HG03064 (cell line): ENCODE measurements around the gene GPC6.

Experiments
- ATAC-seq: cut with Tn5 transposase; IDR thresholded peaks from one replicate; pipeline ENCODE4 v1.9.1; 2021; ENCODE audit warnings: low read depth; ENCODE audit not compliant: unreplicated experiment

The GPC6 gene

DNA sequence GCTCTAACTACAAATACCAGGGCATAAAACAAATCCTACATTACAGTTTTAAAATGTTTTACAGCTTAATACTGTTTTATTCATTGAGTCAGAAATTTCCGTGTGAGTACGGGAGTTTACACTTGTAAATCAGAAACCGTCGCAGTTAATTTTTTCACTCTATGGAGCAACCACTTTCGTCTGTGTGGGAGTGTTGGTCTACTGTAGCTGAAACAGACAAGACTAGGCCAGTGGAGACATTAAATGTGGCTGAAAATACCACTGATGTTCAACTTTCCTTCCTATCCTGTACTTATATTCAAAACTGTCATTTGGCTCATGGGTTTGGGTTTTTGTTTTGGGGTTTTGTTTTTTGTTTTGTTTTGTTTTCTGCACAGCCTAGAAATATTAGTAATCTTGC lies 984.2 kb downstream of the GPC6 start:
- no peak for ATAC-seq

DNA sequence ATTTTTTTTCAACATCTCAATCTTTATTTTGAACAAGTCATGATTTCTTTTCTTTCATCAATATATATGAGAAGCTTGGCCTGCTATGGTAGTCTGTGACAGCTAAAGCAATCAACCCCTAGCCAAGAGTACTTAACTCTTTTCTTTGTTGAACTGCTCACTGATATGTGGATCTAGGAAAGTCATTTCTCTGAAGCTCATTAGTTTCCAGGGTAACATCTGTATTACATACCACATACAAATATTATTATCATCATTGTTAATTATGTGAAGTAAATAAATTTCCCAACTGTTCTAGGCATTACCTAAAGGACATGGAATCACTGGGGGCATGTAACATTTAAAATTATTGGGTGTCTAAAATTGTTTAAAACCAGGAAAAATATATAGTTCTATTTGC lies 985.6 kb downstream of the GPC6 start:
- no peak for ATAC-seq

DNA sequence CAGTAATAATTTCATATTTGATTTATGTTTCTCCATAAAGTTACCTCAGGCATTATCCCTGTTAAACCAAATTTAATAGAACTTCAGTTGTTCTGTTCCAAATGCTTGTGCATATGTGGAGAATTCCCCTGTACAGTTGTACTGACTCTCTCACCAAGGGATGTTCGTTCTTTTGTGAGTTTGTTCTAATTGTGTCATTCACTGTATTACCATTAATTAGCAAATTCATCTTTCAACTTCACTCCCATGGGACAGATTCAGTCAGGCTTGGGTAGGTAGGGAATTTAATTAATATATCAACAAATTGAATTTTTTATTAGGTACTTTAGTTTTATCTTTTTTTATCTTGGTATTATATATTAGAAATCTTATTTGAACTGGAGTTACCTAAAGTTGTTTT lies 987.5 kb downstream of the GPC6 start:
- no peak for ATAC-seq

DNA sequence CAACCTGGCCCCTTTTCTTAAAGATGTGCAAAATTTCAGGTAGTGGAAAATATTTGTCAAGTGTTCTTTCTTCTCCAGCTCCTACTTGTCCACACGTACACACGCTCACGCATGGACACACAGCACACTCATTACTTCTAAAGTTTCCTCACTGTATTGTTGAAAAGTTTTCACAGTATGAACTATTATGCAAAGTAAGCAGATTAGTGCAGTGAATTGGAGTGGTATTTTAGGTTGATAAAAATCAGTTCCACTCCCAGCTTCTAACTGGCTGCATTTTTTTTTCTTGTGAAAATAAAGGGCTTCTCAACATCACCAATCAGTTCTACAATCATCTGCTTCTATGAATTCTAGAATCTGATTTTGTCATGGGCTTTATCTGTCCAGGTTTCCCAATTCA lies 988.4 kb downstream of the GPC6 start:
- no peak for ATAC-seq

DNA sequence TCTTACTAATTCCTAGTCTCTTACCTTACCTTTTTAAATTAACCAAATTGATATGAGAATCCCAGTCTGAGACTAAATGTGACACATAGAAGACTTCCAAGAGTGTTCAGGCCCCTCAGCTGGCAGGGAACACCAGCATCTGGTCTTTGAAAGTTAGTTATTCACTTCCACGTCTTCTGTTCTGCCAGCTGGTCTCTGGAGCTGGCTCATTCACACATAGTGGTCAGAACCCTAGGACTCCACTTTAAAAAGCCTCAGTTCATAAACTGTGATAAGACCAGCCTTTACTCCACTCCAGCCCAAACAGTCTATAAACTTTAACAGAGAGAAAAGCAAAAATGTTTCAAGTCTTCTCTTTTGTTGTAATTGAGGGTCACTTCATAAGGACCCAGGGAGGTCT lies 989.9 kb downstream of the GPC6 start:
- ATAC-seq: no peak

DNA sequence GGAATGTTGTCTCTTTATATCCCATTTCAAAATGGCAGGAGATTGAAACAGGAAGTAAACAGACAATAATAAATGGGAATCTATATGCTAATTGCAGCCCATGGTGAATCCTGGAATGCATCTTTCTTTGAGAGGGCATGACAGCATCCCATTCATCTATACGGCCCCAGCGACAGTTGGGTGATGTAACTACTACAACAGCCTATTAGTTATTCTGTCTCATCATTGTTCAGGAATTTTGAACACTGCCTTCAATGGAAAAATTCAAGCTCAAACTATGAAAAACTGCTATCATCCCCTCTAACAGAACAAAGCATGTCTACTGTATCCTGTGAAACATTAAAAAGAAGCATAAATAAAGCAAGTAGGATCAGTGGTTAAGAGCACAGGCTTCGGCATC lies 990.8 kb downstream of the GPC6 start:
- no peak for ATAC-seq

DNA sequence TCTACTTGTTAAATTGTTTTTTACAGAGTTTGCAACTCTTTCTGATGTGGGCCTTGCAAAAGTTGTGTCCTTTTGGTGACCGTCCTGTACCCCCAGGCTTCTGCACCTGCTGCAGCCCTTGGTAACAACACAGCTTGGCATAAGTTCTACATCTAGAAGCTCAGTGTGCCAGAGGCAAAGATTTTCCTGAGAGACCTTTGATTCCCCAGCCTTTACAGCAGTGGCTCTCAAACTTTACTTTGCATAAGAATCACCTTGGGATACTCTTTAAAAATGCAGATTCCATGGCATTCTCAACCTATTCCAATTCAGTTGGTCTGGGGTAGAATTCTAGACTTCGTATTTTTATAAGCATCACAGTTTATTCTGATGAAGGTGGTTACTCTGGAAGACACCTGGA lies 991.9 kb downstream of the GPC6 start:
- ATAC-seq: no peak

DNA sequence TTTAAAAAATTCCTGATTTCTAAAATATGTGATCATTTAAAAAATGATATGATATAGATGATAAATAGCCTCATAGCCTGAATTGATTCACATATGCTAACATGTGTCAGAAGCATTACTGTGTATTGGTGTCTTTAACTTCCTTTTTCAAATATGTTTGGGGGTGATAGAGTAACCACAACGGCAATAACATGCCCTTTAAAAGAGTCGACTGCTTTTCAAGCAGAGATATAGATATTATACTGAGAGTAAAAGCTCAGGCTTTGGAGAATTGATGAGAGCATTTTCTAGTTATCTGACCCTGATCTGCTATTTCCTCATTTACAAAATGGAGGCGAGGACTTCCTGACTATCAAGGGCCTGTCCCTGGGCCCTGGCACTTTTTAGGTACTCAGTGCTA lies 992.3 kb downstream of the GPC6 start:
- ATAC-seq: no peak

DNA sequence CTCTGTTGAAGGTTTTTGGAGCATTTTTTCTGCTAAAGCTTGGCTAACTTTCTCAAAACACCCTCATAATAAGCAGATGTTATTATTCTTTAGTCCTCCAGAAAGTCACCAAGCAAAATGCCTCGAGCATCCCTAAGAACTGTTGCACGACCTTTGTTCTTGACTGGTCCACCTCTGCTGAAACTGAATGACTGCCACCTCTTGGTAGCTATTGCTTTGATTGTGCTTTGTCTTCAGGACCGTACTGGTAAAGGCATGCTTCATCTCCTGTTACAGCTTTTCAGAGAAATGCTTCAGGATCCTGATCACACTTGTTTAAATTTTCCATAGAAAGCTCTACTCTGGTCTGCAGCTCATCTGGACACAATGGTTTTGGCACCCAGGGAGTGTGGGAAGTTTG lies 998.1 kb downstream of the GPC6 start:
- no peak for ATAC-seq

DNA sequence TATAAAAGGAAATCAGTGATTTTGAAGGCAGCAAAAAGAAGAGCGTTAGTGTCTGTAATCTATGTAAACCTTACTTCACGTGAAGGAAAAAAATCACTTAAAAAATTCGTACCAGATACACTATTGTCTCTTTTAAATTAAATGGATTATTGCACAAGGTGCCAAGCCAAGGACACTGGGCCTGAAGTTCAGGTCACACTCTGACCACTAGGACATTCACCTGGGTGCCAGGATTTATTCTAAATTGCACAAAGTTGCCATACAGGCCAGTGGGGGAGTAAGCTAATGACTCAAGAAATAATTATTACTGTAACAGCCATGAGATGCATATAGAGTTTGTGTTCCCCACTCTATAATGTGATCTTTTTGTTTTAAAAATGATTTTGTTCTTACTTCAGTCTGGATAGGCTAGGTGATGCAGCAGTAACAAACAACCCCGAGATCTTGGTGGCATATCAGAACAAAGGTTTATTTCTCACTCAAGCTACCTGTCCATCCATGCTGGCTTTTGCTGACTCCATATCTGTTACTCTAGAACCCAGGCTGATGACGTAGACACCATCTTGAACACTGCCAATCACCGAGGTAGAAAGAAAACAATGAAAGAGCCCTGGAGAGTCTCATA lies 1000.8 kb downstream of the GPC6 start:
- ATAC-seq: no peak

DNA sequence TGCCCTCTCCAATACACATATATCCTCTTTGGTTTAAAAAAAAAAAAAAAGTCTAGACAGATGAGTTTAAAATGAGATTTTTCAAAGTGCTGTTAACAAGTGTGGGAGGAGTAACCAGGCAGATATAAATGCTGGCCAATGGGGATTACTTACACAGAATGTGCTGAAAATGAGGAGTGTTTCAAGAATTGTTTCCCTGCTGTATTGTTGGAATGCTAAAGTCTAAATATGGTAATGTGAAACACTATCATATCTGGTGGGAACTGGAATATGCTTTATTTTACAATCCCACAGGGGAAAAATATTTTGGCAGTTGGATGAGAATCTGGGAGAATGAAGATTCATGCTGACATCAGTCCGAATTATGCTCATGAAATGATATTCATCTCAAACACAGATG lies 1002.2 kb downstream of the GPC6 start:
- ATAC-seq: no peak

DNA sequence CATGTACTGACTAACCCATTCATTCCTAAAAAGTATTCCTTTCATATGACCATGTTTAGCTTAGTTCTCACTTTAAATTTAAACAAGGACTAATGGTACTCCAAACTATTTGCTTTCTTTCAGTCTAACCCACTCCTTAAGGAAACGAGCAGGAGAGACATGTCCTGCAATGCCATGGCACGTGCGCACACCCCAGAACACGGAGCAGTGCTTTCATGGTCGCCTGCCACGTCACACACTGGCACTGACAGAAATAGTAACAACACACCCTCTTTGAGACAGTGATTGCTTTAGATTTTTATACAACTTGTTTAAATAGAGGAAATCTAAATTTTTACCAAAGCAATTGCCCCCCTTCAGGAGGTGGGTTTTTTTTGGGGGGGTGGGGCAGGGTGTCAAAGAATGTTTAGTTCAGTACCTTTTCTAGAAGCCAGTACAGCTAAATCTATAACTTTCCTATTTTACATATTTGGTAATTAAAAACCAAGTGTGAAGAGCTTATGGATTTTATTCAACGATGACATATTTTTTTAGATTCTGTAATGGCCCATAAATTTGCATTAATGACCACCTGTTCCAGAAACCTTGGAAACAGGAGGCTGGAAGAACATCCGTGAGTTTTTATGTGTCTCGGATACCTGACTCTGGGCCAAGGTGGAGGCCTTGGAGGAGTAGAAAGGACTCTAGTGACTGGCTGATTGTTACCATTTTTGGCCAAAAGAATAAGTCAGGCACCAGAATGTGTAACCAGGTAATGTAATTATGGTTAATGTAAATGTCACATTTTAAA lies 1005.7 kb downstream of the GPC6 start:
- ATAC-seq: no peak

DNA sequence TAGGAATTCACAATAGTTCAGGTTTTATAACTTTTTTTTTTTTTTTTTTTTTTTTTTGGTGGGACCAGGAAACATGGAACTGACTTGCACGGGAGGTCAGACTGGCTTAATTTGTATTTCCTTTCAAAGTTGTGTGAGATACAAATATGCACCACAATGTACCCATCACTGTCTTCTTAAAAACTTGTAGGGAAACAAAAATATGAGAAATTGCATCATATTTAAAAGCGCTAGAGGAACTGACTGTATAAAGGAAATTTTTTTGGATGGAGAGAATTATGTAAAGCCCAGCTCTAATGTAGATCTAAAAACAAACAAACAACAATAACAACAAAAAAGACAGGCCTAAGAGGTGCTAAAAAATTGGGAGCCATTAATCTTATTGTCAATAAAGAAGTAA lies 1006.3 kb downstream of the GPC6 start:
- ATAC-seq: no peak

DNA sequence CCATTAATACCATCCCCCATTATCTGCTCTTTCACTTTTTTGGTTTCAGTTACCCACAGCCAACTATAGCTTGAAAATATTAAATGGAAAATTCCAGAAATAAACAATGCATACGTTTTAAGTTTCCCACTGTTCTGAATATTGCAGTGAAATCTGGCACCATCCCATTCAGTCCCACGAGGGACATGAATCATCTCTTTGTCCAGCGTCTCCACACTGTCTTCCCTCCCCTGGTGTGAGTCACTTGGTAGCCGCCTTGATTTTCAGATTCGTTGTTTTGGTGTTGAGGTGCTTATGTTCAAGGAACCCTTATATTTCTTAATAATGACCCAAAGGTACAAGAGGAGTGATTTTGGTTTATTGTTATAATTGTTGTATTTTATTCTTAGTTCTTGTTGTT lies 1006.8 kb downstream of the GPC6 start:
- ATAC-seq: no peak

DNA sequence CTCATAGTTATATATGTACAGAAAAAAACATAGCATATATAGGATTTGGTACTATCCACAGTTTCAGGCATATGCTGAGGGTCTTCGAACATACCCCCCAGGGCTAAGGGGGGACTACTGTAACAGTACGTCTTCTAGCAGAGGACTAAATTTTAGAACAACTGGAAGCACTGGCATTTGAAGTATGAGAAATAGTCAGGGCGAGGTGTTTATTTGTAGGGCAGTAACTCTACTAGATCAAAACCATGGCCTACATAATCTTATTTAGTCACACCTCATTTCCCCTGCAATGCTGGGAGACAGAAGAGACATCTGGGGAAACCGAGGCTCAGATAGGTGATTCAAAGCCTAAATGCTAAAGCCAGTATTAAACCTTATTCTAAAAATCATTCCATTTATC lies 1007.2 kb downstream of the GPC6 start:
- no peak for ATAC-seq

DNA sequence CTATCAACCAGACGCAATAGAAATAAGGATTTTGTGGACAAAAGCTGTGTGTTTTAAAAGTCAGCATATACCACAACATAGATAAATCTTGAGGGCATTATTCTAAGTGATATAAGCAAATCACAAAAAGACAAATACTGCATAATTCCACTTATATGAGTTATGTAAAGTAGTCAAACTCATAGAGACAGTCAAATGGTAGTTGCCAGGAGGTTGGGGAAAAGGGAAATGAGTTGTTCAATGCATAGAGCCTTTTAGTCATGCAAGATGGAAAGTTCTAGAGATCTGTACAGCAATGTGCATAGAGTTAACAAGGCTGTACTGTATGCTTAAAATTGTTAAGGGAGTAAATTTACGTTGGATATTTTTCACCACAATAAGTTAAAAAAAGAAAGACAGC lies 1008.1 kb downstream of the GPC6 start:
- no peak for ATAC-seq

DNA sequence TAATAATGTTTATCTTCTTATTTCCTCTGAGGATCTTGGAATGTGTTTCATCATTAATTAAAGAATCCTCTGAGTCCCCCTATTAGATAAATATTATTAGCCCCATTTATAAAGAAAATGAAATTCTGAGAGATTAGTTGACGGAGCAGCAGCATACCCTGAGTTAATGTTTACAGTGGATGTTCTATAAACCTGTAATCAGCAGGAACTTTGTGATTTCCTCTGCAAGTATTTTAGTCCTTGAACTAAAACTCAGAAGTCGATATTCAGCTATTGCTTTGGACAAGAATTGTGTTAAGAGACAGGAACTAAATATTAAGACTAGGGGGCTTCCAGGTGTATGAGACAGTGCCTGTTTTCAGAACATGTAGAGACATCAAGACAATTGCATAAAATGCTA lies 1009.5 kb downstream of the GPC6 start:
- ATAC-seq: no peak

DNA sequence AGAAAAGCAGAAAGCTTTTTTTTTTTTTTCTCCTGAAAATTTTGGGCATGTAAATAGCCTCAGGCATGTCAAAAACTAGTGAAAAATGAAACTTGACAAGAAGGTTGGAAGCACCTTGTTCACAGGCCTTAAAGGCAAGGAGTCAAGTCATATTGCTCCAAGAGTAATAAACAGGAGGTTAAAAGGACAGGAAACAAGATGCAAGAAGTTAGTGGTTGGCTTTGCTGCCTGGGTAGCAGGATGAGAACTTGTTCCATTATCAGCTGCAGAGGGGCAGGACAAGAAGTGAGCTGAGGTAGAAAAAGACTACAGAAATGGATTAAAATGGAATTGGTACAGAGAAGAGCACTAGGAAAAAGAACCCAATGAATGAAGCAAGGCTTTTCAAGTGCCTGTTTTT lies 1010.3 kb downstream of the GPC6 start:
- no peak for ATAC-seq

DNA sequence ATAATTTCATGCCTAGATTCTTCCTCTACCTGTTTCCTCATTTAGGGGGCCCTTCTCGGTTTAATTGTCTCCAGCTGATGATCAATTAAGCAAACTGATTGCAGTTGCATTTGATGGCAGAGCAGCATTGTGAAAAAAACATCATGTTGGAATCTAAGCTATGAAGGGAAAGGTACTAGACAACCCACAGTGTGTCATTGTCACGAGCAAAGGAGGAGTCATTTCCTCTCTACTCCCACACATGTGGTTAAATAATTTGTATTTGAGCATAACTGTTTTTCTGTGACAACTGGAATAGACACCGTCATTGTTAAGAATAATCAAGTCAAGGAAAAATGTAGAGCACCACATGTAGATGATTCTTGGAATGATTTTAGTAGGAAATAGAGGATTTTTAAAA lies 1012.5 kb downstream of the GPC6 start:
- ATAC-seq: no peak

DNA sequence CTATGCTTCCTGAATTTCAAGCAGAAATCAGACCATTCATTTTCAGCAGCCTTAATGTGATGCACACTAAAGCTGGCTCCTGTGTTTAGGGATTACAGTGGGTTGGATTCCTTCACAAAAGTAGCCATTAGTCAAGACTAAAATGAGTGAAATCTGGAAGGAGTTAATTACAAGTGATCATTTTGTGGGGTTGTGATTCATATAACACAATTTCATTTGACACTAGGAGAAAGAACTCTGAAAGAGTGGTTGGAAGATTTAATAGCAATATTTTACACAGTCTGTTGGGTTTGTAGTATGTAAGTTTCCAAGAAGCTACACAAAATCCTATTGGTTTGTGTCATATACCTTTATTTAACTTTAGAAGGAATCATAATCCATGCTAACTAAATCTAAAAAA lies 1015.9 kb downstream of the GPC6 start:
- no peak for ATAC-seq

DNA sequence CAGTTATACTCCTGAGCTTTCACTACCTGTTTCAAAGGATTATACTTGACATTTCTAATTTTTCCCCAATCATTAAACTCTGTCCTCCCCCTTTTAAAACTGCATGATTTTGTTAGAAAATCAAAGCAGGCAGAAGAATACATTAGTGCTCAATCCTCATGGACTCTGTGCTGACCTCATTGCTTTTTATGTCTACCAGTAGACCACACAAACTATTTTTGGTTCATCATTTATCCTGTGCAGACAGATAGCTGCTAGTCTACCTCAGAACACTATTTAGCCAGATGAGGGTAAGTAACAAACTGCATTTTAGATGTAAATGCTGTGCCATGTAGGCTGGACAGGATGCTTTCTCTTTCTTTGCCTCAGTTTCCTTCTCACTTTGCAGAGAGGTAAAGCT lies 1016.9 kb downstream of the GPC6 start:
- no peak for ATAC-seq

DNA sequence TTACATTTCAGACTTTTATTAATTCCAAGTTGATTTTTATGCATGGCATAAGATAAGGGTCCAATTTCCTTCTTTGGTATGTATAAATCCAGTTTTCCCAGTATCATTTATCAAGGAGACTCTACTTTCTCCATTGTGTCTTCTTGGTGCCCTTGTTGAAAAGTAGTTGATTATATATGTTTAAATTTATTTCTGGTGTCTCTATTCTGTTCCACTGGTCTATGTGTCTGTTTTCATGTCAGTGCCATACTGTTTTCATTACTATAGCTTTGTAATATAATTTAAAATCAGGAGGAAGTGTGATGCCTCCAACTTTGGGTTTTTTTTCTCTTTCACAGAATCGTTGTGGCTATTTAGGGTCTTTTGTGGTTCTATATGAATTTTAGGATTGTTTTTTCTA lies 1019.9 kb downstream of the GPC6 start:
- no peak for ATAC-seq

DNA sequence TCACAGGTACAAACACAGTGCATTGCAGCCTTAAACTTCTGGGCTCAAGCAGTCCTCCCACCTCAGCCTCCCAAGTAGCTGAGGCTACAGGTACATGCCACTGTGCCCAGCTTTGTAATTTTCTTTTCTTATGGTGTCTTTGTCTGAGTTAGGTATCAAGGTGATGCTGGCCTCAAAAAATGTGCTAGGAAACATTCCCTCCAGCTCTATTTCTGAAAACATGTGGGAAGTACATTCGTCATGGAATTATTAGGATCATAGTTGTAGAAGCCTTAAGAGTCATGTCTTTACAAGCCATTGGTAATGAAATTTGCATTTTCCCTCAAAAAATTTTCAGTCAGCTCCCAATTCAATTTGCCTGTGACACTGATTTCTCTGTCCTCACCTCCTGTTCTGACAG lies 1021.3 kb downstream of the GPC6 start:
- ATAC-seq: no peak
